ENCODE measurements around the gene ZCCHC14.
"Not testable (repeated sequence)": the region's sequence is repeated elsewhere in the genome, so short reads cannot be mapped to it uniquely, and the experiment has no call there.

The ZCCHC14 gene

GRCh38 chr16:87497023-87497766, 4.4 kb upstream of the ZCCHC14 start:
- DNase-seq (ENCODE audit: low spot score): not testable (repeated sequence)

GRCh38 chr16:87496447-87496801, 3.6 kb upstream of the ZCCHC14 start:
- no peak for DNase-seq (ENCODE audit: low spot score)

GRCh38 chr16:87495578-87496446, 3.0 kb upstream of the ZCCHC14 start:
- DNase-seq (ENCODE audit: low spot score): no peak

- DNase-seq (ENCODE audit: low spot score): no peak
These were observed 920 bp upstream of the ZCCHC14 start for GRCh38 chr16:87493608-87494280.

- no peak for DNase-seq (ENCODE audit: low spot score)
These were observed 563 bp downstream of the ZCCHC14 start for GRCh38 chr16:87492291-87492630.

- peak; percentile 46 for DNase-seq (ENCODE audit: low spot score)
These were observed 1.1 kb downstream of the ZCCHC14 start for GRCh38 chr16:87491522-87492290.

- DNase-seq (ENCODE audit: low spot score): peak; percentile 45
These were observed 1.9 kb downstream of the ZCCHC14 start for GRCh38 chr16:87490799-87491521.

- no peak for DNase-seq (ENCODE audit: low spot score)
These were observed 2.6 kb downstream of the ZCCHC14 start for GRCh38 chr16:87490096-87490798.

GRCh38 chr16:87489434-87490045, 3.3 kb downstream of the ZCCHC14 start:
- DNase-seq (ENCODE audit: low spot score): no peak

- DNase-seq (ENCODE audit: low spot score): not testable (repeated sequence)
These were observed 3.9 kb downstream of the ZCCHC14 start for GRCh38 chr16:87488960-87489359.

GRCh38 chr16:87487361-87487924, 5.4 kb downstream of the ZCCHC14 start:
- no peak for DNase-seq (ENCODE audit: low spot score)

GRCh38 chr16:87486713-87487247, 6.0 kb downstream of the ZCCHC14 start:
- no peak for DNase-seq (ENCODE audit: low spot score)

- DNase-seq (ENCODE audit: low spot score): no peak
These were observed 6.5 kb downstream of the ZCCHC14 start for GRCh38 chr16:87486282-87486681.

- DNase-seq (ENCODE audit: low spot score): not testable (repeated sequence)
These were observed 7.0 kb downstream of the ZCCHC14 start for GRCh38 chr16:87485792-87486191.

GRCh38 chr16:87484487-87485331, 8.1 kb downstream of the ZCCHC14 start:
- no peak for DNase-seq (ENCODE audit: low spot score)

- no peak for DNase-seq (ENCODE audit: low spot score)
These were observed 9.3 kb downstream of the ZCCHC14 start for GRCh38 chr16:87483481-87483880.

- not testable (repeated sequence) for DNase-seq (ENCODE audit: low spot score)
These were observed 10.2 kb downstream of the ZCCHC14 start for GRCh38 chr16:87482670-87483069.

GRCh38 chr16:87482266-87482665, 10.6 kb downstream of the ZCCHC14 start:
- DNase-seq (ENCODE audit: low spot score): no peak

- DNase-seq (ENCODE audit: low spot score): not testable (repeated sequence)
These were observed 11.1 kb downstream of the ZCCHC14 start for GRCh38 chr16:87481711-87482110.

Data from D341Med (cell line).